ENCODE data around the gene SRBD1.

Gene SRBD1

DNA sequence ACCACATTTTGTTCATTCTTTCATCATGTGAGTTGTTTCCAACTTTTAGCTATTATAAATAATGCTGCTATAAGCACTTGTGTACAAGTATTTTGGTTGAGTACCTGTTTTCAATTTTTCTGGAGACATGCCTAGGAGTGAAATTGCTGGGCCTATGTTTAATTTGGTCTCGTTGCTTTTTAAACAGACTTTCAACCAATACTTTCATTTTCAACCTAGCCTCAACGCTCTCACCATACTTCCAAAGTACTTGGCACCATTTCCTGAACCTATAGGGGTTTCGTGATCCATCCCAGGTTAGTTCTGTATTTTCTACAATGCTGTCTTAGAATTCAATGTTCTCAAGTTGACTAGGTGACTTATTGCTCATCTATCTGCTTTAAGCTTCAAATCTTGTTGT lies 126.1 kb downstream of the SRBD1 start:
- in situ Hi-C loops (cut with MboI; ENCODE audit: low sequenced_read_pairs) = no loop called here

DNA sequence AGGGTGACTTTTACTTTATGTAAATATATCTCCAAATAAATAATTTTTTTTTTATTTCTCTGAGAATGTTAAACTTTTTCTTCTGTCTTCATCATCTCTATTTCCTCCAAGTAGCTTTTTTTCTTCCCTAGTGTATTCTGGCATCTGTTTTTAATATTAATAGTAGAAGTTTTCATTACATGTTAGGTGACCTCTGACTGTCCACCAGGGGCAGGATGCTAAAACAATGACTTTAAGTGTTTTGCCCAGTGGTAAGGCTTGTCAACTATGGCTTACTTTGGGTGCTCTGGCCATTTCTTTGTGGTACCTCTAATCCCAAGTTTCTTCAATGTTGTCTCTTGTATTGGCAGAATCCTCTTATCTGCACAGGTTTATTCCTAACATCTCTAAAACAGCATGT lies 127.1 kb downstream of the SRBD1 start:
- in situ Hi-C loops (cut with MboI; ENCODE audit: low sequenced_read_pairs) = no loop called here

DNA sequence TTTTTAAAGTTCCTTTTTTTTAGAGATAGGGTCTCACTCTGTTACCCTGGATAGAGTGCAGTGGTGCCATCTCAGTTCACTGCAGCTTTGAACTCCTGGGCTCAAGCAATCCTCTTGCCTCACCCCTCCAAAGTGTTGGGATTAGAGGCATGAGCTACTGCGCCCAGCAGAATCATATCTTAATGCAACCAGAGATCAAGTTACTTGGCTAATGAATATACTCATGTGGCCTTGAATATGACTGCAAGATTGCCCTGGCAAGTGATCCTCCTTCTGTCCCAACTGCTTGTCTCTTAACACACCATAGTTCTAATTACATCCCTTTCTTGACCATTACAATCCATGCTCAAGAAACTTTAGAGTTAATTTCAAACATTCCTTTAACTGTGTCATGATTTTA lies 133.5 kb downstream of the SRBD1 start:
- in situ Hi-C loops (cut with MboI; ENCODE audit: low sequenced_read_pairs) = no loop called here

DNA sequence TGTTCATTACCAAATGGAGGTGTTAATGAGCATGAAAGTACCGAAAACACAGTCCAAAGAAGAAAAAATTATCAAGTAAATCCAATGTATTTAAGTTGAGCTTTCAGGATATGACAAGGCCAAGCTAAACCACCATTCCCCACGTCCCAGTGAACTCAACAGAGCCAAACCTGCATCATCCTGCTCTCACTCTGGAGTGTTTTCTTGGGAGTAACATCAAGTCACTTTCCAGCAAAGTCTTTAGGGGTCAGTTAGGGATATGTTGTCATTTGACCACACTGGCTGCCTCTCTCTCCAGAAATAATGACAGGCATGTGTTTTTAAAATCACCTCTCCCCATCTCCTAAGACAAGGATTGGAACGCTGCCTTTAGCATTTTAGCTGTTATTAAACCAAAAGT lies 140.5 kb downstream of the SRBD1 start:
- in situ Hi-C loops (cut with MboI; ENCODE audit: low sequenced_read_pairs) = no loop called here

DNA sequence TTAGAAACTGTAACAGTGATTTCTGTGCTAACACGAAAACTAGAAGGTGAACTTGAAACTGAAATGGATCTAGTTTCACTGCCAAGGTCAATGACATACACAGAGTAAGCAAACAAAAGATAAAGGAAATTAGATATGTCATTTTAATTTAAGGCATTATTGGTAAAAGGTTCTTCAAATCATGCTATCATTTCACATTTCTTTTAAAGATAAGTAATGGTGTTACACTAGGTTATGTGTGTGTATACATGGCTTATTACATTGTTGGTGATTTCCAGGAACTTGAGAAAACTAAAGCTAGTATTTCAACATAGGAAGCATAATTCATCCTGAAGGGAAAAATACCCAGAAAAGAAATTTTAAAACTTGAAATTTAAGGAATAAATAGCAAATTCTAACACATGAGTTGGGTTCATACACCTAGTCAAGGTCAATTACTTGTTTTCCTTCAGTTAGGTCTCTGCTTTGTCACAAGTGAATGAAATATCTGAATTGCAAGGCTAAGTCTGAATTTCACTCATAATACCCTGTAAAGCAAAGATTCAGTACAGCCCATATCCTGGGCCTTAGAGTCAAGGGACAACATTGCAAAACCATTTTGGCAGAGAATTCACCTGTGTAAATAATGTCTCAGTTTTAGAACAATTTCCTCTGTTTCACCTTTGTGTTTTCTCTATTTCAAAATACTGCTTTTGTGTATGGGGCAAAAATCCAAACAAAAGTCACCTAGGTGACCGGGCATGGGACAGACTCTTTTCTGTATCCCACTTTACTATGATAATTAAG lies 141.6 kb downstream of the SRBD1 start:
- in situ Hi-C loops (cut with MboI; ENCODE audit: low sequenced_read_pairs) = no loop called here

DNA sequence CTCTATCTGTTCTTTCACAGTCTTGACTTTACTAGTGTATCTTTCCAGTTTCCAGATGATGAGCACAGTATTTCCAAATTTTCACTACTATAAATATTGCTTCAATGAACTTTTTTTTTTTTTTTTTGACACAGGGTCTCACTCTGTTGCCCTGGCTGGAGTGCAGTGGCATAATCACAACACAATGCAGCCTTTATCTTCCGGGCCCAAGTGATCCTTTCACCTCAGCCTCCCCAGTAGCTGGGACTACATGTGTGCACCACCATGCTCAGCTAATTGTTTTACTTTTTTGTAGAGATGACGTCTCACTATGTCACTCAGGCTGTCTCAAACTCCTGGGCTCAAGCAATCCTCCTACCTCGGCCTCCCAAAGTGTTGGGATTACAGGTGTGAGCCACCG lies 142.8 kb downstream of the SRBD1 start:
- in situ Hi-C loops (cut with MboI; ENCODE audit: low sequenced_read_pairs) = no loop called here

DNA sequence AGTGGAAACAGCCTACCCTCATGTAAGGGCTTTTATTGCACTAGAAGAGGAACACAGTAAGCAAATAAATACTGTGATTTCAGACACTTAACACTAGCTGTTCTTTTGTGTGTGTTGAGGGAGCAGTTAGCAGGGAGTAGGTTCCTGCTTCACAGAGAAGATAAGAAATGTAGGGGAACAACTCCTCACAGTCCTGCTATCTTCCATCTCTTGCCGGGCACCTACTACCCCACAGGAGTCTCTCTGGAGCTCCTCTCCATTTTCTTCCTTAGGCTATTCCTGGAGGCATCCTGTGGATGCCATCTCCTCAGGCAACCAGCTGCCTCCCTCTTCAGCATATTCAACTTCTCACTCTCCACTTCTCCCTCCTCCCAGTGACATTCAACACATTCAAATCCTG lies 145.0 kb downstream of the SRBD1 start:
- in situ Hi-C loops (cut with MboI; ENCODE audit: low sequenced_read_pairs) = no loop called here

DNA sequence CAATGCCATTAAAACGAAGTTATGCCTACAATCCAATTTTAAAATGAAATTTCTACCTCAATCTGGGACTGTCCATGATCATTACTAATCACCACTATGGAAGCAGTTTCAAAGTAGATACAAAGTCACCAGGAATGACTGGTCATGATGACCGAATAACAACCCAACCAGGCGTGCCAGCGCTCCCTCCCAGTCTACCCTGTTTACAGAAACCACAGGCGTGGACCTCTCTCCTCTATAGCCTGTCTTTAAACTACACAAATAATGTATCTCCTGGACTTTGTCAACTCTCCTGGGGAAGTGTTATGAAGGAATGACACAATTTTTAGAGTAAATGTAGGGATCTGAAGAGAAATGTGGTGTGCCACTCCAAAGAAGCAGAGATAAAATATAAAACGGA lies 150.2 kb downstream of the SRBD1 start:
- in situ Hi-C loops (cut with MboI; ENCODE audit: low sequenced_read_pairs) = no loop called here

DNA sequence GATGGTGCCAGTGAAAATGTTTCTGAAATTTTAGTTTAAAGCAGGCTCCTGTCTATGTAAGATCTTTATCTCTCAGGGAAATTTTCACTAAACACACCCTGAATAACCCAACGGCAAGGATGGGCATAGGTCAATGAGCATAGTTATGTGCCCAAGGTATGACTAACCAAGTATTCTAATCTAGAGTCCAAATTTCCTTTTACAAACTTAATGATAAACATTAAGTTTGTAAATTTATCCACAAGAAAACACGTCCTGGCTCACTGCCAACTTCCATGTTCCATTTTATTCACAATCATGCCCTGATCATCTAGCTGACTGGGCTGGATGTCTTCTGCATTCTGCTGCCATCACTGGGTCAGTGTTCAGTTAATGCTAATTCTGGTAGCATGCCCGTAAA lies 151.2 kb downstream of the SRBD1 start:
- in situ Hi-C loops (cut with MboI; ENCODE audit: low sequenced_read_pairs) = no loop called here

DNA sequence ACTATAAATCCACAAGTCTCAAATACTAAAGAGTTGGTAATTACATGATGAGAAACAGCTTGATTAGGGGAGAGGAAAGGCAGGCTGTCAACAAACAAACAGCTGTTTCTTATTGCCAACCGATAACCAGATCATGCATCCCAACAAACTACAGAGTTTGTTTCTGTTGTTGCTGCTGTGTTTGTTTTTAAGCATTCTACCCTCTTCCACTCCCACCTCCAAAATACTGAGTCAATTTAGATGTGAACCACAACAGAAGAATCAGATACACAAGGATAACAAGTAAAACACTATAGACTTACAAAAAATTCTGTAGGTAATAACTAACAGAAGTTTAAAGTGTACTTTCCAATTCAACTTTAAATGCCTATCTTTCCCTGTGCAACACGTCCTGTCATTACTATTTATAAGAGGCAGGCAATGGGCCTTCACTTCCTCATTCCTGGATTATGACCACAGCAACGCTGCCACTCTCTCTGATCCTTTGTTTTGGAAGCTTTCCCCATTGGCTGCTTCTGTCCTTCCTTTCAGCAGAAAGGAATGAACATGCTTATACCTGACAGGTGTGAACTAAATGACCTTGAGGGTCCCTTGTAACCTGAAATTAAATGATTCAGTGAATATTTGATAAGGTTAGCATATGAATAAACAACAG lies 152.0 kb downstream of the SRBD1 start:
- in situ Hi-C loops (cut with MboI; ENCODE audit: low sequenced_read_pairs) = no loop called here

DNA sequence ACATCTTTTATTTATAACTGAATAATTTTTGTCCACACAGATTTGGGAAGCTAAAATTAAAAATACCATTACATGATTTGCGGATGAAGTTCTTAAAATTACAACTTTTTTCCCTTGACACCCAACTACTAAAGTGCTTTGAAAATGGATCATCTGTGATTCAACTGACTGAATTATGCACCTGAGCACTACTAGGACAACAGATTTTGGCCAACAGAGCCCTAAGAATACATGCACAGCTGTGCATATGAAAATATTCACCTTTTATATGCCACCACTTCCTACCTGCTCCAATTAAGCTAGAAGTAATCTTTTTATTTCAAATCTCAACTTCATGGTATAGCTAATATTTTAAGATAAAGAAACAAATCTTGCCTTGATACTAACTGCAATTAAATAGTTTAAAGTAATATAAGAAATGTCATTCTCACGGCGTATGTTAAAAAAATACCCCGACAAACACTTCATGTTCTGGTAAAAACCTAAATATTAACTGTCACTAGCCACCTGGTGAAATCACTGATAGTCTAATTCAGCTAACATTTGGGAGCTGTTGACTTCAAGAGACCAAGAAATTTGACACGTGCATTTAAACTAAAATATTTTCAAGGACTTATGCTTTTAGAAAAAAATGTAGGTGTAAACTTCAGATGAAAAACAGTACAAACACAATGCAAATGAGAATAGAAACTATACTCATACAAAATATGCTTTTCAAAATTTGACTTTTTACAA lies 153.7 kb downstream of the SRBD1 start:
- in situ Hi-C loops (cut with MboI; ENCODE audit: low sequenced_read_pairs) = no loop called here

DNA sequence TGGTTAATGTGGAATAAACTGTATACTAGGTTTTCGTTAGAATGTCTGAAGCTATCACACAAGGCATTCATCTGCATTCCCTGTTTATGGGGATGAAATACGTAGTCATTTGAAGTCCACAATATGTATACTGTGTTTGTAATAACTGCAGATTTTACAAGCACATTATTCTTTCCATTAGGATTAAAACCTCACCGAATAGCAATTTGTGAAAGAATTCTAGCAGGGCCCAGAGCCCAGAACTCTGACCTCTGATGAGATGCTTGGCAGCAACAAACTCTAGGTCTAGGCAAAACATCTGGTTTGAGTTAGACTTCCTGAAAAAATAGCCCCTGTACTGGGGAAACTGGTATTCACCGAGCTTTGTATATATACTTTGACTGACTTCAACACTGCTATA lies 158.2 kb downstream of the SRBD1 start:
- in situ Hi-C loops (cut with MboI; ENCODE audit: low sequenced_read_pairs) = no loop called here

DNA sequence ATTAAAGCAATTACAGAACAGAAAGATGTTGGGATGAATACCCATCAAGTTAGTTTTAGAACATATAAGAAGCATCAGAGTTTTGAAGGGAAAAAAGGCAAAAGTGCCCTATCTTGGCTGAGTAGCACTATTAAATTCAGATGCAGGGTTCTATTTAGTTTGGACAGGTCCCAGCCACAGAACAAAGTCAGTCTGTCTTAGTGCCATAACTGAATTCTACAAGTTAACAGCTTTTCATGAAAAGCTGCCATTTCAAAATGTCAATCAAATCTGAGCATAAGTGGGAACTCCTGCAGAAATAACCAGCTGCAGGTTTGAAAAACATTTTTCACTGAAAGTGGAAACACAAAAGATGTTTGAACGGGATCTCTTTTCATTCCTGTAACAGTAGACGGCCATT lies 160.4 kb downstream of the SRBD1 start:
- in situ Hi-C loops (cut with MboI; ENCODE audit: low sequenced_read_pairs) = no loop called here

DNA sequence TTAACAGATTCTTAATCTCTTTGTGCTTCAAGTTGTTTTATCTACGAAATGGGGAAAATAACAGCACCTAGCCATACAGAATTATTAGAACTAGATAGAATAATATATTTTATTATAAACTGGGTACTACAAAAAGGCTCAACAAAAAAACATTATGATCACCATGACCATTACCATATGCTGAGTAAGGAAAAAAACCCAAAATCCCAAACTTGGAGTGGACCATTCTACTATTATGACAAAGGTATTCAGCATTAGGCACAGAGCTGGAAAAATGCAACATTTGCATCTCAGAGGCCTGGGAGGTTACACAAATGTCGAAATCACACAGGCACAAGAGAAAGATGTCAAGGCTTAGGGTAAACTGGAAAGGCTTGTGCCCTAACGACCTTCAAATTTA lies 162.8 kb downstream of the SRBD1 start:
- in situ Hi-C loops (cut with MboI; ENCODE audit: low sequenced_read_pairs) = no loop called here

DNA sequence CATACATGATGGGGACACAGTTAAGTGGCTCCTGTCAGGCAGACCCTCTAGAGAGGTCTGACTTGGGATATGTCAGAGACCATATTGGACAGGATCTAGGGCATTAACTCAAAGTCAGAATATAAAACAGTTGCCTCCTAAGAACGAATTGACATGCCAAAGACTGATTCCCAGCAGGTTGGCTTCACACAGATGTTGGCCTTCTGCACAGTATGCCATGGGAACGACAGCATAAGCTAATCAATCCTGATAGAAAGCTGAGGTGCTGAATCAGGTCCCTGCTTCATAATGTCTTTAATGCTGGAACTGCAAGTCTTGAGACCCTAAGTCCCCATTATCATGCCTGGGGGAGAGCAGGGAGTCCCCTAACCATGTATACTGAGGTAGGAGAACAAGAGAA lies 165.1 kb downstream of the SRBD1 start:
- in situ Hi-C loops (cut with MboI; ENCODE audit: low sequenced_read_pairs) = no loop called here

DNA sequence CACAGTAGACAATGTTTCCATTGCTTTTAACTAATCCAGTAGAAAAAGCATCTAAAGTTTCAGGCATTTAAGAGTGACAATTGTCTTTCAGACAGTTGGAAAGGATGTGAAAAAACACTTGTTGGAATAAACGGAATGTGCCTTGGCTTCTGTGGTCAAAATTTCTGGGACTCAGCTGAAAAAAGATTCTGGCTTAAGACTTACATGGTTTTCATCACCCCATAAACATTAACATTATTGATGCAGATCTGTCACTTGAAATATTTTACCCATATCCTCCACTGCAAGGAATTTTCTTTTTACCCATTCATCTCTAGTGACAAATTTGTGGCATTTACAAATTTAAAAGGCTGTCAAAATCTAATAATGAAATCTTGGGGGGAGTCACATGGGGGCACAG lies 166.0 kb downstream of the SRBD1 start:
- in situ Hi-C loops (cut with MboI; ENCODE audit: low sequenced_read_pairs) = no loop called here

DNA sequence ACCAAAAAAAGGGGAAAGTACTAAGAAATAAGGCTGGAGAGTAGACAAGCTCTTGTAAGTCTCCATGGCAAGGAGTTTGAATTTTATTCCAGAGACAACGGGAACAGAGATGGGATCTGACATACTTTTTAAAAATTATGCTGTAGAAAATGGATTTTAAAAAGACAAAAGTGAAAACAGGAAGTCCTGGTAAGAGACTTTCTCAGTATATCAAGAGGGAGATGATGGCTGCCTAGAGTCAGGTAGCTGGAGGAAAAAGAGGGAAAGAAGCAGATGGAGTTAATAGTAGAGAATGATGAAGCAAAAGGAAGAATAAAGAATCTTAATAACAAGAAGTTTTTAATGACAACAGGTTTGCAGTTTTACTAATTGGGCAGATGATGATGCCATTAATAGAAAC lies 168.1 kb downstream of the SRBD1 start:
- in situ Hi-C loops (cut with MboI; ENCODE audit: low sequenced_read_pairs) = no loop called here

DNA sequence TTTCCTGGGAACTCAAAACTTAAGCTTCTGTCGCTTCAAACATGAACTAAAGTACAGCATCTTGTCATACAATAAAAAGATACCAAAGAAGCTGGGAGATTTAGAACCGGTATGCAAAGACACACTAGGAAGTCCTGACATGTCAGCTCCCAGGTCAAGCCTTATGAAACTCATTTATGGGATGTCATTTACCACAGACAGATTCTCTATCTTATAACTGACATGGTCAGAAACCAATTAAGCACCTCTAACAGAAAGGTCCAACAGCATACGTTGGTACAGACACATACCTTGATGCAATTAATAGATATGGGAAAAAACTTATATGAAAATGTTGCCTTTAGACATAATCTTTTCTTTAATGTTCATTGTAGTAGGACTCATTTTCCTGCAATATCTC lies 169.0 kb downstream of the SRBD1 start:
- in situ Hi-C loops (cut with MboI; ENCODE audit: low sequenced_read_pairs) = no loop called here

DNA sequence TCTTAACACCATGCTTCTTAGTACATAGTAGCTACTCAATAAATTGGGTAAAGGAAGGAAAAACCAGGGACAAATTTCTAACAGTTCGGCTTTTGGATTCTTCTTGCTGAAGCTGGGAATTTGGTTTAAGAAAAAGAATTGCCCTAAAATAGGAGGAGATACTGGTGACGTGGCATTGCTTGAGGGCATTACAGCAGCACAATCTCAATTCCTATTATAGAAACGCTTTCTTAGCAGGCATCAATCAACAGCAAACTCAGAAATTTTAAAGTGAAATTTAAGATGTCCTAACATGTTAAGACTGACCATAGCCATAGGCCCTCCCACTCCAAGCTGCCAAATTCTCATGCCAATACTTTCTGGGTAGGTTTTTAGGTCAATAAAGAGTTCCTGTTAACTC lies 169.5 kb downstream of the SRBD1 start:
- in situ Hi-C loops (cut with MboI; ENCODE audit: low sequenced_read_pairs) = no loop called here

DNA sequence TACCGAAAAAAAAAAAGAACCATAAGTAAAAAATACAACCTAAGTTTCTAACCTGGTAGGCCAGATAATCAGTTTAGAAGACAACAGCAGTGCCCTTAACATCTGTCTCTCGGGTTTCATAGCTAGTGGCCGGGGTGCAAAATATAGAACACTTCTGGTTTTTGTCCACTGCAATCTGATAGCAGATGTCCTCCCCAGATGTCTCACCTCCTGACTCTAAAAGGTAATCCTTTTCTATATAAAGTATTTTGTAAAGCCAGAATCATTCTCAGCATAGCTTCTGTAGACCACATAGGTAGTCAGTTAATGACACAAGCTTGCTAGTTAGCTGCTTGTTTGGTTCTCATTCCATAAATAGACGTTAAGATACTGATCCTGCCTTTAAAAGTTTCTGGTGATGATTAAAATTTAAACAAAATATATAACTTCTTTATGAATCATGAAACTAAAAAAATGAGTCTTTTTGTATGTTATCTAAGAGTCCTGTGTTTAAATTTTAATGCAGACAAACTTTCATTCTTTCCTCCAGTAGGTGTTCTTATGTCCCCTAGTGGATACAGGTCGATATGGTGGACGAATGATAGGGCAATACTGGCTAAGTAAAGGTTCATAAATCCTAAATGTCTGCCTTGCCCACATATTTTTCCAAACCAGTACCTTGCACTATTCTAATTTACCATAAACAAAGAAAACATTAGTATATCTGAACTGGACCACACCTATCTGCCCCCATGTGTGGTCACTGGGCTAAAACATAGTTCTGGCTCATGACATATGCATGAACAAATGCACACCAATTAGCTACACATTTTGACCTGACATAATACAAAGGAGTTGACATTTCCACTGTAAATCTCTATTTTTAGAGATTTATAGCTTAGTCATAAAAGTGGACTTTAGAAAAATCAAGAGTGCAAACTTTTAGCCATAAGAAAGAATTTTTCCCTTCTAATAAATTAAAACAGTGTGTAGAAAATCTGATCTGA lies 171.0 kb downstream of the SRBD1 start:
- in situ Hi-C loops (cut with MboI; ENCODE audit: low sequenced_read_pairs) = no loop called here
